ENCODE results near the gene ZNF19. TPM values are rescaled to one million over a fixed set of nuclear protein-coding genes. Genes with fewer than 3 reads are reported as not detected.
"Not testable (repeated sequence)": the region's sequence is repeated elsewhere in the genome, so short reads cannot be mapped to it uniquely, and the experiment has no call there.

ZNF19 gene
- total and polyA plus RNA-seq, 4 donors = 0.73 to 2.7 (median 1.9) TPM

GRCh38 chr16:71507061-71507460 is 17.9 kb upstream of the ZNF19 start:
- no peak overlapping the region for H3K4me3 ChIP-seq (ENCODE audit: low read depth in 1 of 3, low read length in 3 of 3)
- WGBS = 75% methylated on average over 1 of the region's 1 CpG
- H3K4me1 ChIP-seq (ENCODE audit: control insufficient read depth in 4 of 4, insufficient read depth in 4 of 4, low read length in 3 of 4) = peaks cover 0 to 2% (median 0%) of the 10 kb centered on the region in 4 donors
- H3K9me3 ChIP-seq (ENCODE audit: control insufficient read depth in 4 of 4, low read length in 3 of 4) = no peaks in the 10 kb centered on the region
- no peak overlapping the region for H3K9ac ChIP-seq (ENCODE audit: low read depth in 1 of 2, low read length in 2 of 2)
- no peak overlapping the region for H3K27ac ChIP-seq (ENCODE audit: low read depth in 1 of 2, low read length in 2 of 2)
- H3K27me3 ChIP-seq (ENCODE audit: control insufficient read depth in 4 of 4, insufficient read depth in 4 of 4, low read length in 3 of 4) = no peaks in the 10 kb centered on the region
- DNase-seq (ENCODE audit: low spot score) = no peak
- TF ChIP-seq HNF4G (IDR thresholded peaks at IDR 0.05) (no peak), NR2F2 (IDR thresholded peaks at IDR 0.05) (no peak), CTCF (IDR thresholded peaks at IDR 0.05; ENCODE audit: low read depth, low read length, missing input control) (no peak), TAF1 (conservative IDR thresholded peaks at IDR 0.05) (no peak), FOXA2 (IDR thresholded peaks at IDR 0.05) (no peak), RAD21 (IDR thresholded peaks at IDR 0.05) (no peak), REST (IDR thresholded peaks at IDR 0.05) (no peak), YY1 (IDR thresholded peaks at IDR 0.05) (no peak), ATF3 (IDR thresholded peaks at IDR 0.05) (no peak), ZBTB33 (IDR thresholded peaks at IDR 0.05) (no peak), SP1 (IDR thresholded peaks at IDR 0.05) (no peak), EGR1 (IDR thresholded peaks at IDR 0.05; ENCODE audit: low read depth in 2 of 2) (no peak), RXRA (IDR thresholded peaks at IDR 0.05) (no peak), HNF4A (conservative IDR thresholded peaks at IDR 0.05) (no peak), GABPA (IDR thresholded peaks at IDR 0.05 in 1 of 2, conservative IDR thresholded peaks at IDR 0.05 in 1 of 2) (no peak)
- no peaks in the 10 kb centered on the region for H3K36me3 ChIP-seq (ENCODE audit: control insufficient read depth in 4 of 4, insufficient read depth in 3 of 4, low read depth in 1 of 4, low read length in 3 of 4)

- TF ChIP-seq RAD21 (IDR thresholded peaks at IDR 0.05) (no peak), HNF4G (IDR thresholded peaks at IDR 0.05) (no peak), RXRA (IDR thresholded peaks at IDR 0.05) (no peak), GABPA (IDR thresholded peaks at IDR 0.05 in 1 of 2, conservative IDR thresholded peaks at IDR 0.05 in 1 of 2) (no peak)
- TF ChIP-seq, protein P1, sequence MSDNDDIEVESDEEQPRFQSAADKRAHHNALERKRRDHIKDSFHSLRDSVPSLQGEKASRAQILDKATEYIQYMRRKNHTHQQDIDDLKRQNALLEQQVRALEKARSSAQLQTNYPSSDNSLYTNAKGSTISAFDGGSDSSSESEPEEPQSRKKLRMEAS (IDR thresholded peaks at IDR 0.05) = no peak
- no peaks in the 10 kb centered on the region for H3K27me3 ChIP-seq (ENCODE audit: control insufficient read depth in 4 of 4, insufficient read depth in 4 of 4, low read length in 3 of 4)
- H3K9ac ChIP-seq (ENCODE audit: low read depth in 1 of 2, low read length in 2 of 2) = no peak overlapping the region
- no peak for DNase-seq (ENCODE audit: low spot score)
- 64% methylated on average over 5 of the region's 5 CpGs for WGBS
- peaks cover 0 to 2% (median 0%) of the 10 kb centered on the region in 4 donors for H3K4me1 ChIP-seq (ENCODE audit: control insufficient read depth in 4 of 4, insufficient read depth in 4 of 4, low read length in 3 of 4)
- no peaks in the 10 kb centered on the region for H3K36me3 ChIP-seq (ENCODE audit: control insufficient read depth in 4 of 4, insufficient read depth in 3 of 4, low read depth in 1 of 4, low read length in 3 of 4)
- no peak overlapping the region for H3K4me3 ChIP-seq (ENCODE audit: low read depth in 1 of 3, low read length in 3 of 3)
- no peaks in the 10 kb centered on the region for H3K9me3 ChIP-seq (ENCODE audit: control insufficient read depth in 4 of 4, low read length in 3 of 4)
- H3K27ac ChIP-seq (ENCODE audit: low read depth in 1 of 2, low read length in 2 of 2) = no peak overlapping the region
These were observed 15.8 kb upstream of the ZNF19 start for GRCh38 chr16:71504901-71505300.

GRCh38 chr16:71504051-71504450 is 14.9 kb upstream of the ZNF19 start:
- H3K9ac ChIP-seq (ENCODE audit: low read depth in 1 of 2, low read length in 2 of 2); H3K27me3 ChIP-seq (ENCODE audit: control insufficient read depth in 4 of 4, insufficient read depth in 4 of 4, low read length in 3 of 4); H3K27ac ChIP-seq (ENCODE audit: low read depth in 1 of 2, low read length in 2 of 2); H3K36me3 ChIP-seq (ENCODE audit: control insufficient read depth in 4 of 4, insufficient read depth in 3 of 4, low read depth in 1 of 4, low read length in 3 of 4); H3K9me3 ChIP-seq (ENCODE audit: control insufficient read depth in 4 of 4, low read length in 3 of 4); H3K4me3 ChIP-seq (ENCODE audit: low read depth in 1 of 3, low read length in 3 of 3); H3K4me1 ChIP-seq (ENCODE audit: control insufficient read depth in 4 of 4, insufficient read depth in 4 of 4, low read length in 3 of 4); DNase-seq (ENCODE audit: low spot score): not testable (repeated sequence)
- WGBS = 87% methylated on average over 7 of the region's 7 CpGs

Measured in liver (tissue), 9 donors.